ENCODE data around the gene GAB1. TPM values are rescaled to one million over a fixed set of nuclear protein-coding genes. Genes with fewer than 3 reads are reported as not detected.
"Not testable (repeated sequence)": the region's sequence is repeated elsewhere in the genome, so short reads cannot be mapped to it uniquely, and the experiment has no call there.

Gene GAB1
- total RNA-seq, 1 donor from 2014 or later, result 77.4 TPM

- DNase-seq (ENCODE audit: missing footprints), result peak; percentile 94
- intact Hi-C loops (cut with DNase I), result loop anchor here (2.0 to 5.0 kb wide), 7 partner anchors 41 to 146 kb away; no protein-coding TSS in a partner anchor
- ATAC-seq, result peak; percentile 94
Observed at GRCh38 chr4:143335979-143336780, 496 bp upstream of the GAB1 start.

- ATAC-seq (no peak), DNase-seq (ENCODE audit: missing footprints) (peak; percentile 77)
- intact Hi-C loops (cut with DNase I), result loop anchor here (2.0 to 5.0 kb wide), 7 partner anchors 39 to 145 kb away; no protein-coding TSS in a partner anchor
Observed at GRCh38 chr4:143337600-143338287, 1.1 kb downstream of the GAB1 start.

DNA sequence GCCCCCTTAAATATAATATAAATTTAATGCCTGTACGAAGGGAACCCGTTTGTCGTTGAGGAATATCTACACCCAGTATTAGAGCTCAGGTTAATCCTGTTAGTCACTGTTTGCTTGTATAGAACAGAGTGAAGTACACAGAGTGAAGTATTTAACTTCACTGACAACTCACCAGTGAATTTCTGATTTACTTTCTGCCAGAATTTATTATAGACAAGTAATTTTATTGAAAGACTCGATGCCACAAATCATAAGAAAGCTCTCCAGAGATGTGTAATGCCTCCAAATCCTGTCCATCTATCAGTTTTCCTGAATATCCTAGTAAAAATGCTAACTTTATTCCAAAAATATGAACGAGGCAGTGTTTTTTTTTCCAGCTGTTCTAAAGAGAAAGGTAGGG lies 1.6 kb downstream of the GAB1 start:
- DNase-seq (ENCODE audit: missing footprints), result no peak
- ATAC-seq, result no peak
- intact Hi-C loops (cut with DNase I), result loop anchor here (5.0 kb wide), 5 partner anchors 46 to 144 kb away; no protein-coding TSS in a partner anchor

GRCh38 chr4:143339497-143339896 lies 2.8 kb downstream of the GAB1 start:
- no peak for ATAC-seq
- intact Hi-C loops (cut with DNase I), result loop anchor here (5.0 kb wide), 5 partner anchors 47 to 143 kb away; no protein-coding TSS in a partner anchor

DNA sequence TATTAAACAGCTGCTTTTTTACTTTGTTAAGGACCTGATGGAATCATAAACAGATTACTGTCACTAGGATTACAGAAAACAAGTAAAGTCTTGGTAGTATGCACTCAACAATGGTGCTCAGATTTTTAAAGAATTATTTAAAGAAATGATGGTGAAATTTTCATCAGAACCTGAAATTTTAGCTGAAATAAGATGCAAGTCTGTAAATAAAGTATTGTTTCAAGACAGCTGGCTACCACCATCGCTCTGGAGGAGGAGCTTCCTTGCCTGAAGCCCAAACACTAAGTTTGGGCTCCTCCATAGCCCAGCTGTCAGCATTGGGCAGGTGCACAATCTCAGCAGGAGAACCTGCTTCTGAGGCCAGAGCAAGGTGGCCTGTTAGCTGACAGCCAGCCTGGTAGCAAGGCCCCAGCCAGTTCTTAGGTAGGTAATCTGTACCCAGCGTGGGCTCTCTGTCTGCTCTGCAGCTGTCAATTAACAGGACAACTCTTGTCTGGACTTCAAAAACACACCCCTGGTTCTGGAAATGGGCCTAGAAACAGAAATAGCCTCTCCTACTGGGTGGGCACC lies 4.6 kb downstream of the GAB1 start:
- no peak for DNase-seq (ENCODE audit: missing footprints)
- intact Hi-C loops (cut with DNase I), result no loop called here

More at GRCh38 chr4:143339497-143339896, 2.8 kb downstream of the GAB1 start:
- no peak for DNase-seq (ENCODE audit: missing footprints)

DNA sequence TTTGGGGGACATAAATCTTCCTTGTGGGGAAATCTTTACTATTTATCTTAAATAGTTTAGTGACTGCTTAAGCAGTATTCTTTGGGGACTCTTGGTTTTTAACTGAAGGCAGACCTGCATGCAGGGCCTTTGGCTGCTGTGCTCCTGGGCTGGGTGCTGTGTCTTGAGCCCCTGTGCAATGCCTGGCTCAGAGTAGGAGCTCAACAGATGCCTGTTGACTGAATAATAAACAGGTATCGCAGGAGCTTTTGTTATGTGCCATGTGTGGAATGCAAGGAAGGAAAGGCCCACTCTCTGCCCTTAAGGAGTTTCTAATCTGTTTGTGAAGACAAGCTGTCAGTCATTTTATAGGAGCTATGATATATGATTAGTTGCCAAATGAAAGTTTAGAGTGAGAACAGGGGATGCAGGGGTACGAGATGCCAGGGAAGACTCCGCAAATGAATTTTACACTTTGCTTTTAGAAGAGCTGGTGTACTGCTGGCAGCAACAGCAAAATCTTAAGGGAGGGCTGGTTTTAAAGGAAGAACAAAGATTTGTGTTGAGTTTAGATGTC lies 6.7 kb downstream of the GAB1 start:
- DNase-seq (ENCODE audit: missing footprints) (no peak), ATAC-seq (no peak)
- intact Hi-C loops (cut with DNase I), result no loop called here

More for the DNA sequence above, 4.6 kb downstream of the GAB1 start:
- peak; percentile 25 for ATAC-seq

DNA sequence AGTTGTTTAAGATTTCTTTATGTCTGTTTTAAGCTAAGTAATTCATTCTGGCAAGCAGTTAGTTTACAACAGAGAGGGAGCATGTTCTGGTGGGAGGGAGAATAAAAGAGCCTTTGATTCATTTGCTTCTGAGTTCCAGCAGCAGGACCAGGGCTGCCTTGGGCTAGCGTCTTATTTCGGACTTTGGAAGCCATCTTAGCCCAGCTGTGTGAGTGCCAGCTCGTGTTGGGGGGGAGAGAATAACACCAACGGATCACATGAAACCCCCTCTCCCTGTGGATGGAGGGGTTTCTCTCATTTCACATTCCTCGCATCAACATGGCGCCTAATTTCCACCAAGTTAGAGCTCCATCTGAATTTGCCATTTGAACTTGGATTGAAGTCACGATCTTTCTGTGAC lies 7.4 kb downstream of the GAB1 start:
- intact Hi-C loops (cut with DNase I), result no loop called here
- ATAC-seq (peak; percentile 15), DNase-seq (ENCODE audit: missing footprints) (no peak)

- ATAC-seq, result peak; percentile 54
- intact Hi-C loops (cut with DNase I), result no loop called here
- DNase-seq (ENCODE audit: missing footprints), result no peak
Observed at GRCh38 chr4:143344774-143345173, 8.1 kb downstream of the GAB1 start.

- intact Hi-C loops (cut with DNase I), result no loop called here
- no peak for DNase-seq (ENCODE audit: missing footprints)
Observed at GRCh38 chr4:143345356-143345755, 8.7 kb downstream of the GAB1 start.

GRCh38 chr4:143346206-143346605 lies 9.5 kb downstream of the GAB1 start:
- ATAC-seq, result no peak
- DNase-seq (ENCODE audit: missing footprints), result no peak
- intact Hi-C loops (cut with DNase I), result no loop called here

More at GRCh38 chr4:143345356-143345755, 8.7 kb downstream of the GAB1 start:
- ATAC-seq, result no peak

- intact Hi-C loops (cut with DNase I), result no loop called here
- ATAC-seq, result no peak
Observed at GRCh38 chr4:143347484-143348111, 10.9 kb downstream of the GAB1 start.

DNA sequence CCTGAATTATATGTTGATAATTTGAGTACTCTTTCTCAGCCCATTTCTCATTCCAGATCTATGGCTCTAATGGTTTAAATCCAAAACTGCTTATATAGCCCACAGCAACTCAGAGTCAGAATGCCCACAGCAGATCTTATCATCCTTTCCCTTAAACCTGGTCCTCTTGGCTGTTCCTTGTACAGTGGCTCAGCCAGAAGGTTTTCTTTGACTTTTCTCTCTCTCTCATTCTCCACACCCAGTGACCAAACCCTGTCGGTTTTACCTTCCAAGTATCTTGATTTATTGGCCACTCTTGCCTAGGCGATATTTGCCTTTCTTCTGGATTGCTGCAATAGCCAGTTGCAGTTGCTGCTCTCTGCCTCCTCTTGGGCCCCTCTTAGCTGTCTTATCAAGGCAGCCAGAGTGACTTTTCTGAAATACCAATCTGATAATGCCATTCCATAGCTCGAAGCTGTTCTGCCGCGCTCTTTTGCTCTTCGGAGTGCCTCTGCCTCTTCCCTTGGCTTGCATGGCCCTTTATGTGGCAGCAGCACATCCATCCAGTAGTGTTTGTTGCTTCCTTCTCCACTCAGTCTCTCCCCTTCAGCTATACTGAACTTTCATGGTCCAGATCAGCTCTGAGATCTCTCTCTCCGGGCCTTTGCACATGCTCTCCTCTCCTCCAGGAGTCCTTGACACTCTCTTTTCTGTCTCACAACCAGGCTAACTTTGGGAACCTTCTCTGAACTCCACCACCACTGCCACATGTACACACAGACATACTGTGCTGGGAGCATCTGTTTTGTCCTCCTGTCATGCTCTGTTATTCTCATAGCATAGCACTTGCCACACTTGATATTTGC lies 11.8 kb downstream of the GAB1 start:
- DNase-seq (ENCODE audit: missing footprints) (no peak), ATAC-seq (no peak)
- intact Hi-C loops (cut with DNase I), result no loop called here

More at GRCh38 chr4:143347484-143348111, 10.9 kb downstream of the GAB1 start:
- no peak for DNase-seq (ENCODE audit: missing footprints)

DNA sequence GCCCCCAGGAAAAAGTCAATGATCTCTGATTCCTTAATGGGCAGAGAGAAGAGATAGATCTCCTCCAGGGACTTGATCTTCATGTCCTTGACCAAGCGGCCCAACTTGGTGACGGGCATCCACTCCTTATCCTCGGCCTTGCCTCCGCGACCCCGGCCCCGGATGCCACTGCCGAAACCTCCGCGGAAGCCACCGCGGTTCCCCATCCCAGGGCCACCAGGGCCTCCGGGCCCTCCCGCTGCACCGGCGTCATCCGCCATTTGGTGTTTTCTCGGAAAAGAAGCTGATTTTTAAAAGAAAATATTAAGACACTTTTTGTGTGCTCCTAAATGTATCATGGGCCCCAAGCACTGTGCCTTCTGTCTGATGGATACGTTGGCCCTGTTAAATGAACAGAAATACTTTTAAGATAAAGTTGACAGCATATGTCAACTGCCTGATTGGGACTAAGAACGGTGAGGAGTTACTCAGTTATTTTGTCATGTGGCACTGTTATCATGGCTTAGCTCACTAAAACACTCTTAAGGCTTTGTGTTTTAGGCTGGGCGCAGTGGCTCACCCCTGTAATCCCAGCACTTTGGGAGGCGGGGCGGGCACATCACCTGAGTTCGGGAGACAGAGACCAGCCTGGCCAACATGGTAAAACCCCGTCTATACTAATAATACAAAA lies 13.3 kb downstream of the GAB1 start:
- peak; percentile 58 for ATAC-seq

DNA sequence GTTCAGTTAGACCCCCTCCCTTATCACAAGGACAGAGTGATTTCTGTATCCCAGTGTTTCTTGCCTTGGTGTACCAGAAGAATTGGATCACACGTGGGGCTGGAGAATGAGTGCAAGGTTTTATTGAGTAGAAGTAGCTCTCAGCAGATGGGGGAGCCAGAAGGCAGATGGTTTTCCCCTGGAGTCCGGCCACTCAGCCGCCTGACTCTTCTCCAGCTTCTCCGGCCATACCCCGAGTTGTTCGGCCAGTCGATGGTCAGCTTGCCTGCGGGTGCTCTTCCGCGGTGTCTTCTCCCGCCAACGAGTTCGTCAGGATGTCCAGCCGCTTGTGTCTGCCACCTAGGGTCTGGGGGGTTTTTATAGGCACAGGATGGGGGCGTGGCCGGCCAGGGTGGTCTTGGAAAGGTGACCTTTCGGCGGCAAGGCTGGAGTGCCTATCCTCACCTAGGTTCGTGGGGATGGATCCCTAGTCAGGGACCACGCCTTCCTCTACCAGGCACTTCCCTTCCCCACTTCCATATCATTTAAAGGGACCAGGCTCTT lies 14.5 kb downstream of the GAB1 start:
- DNase-seq (ENCODE audit: missing footprints) (no peak), ATAC-seq (no peak)
- intact Hi-C loops (cut with DNase I), result no loop called here

More for the DNA sequence above, 13.3 kb downstream of the GAB1 start:
- DNase-seq (ENCODE audit: missing footprints); intact Hi-C loops (cut with DNase I): not testable (repeated sequence)

GRCh38 chr4:143351774-143352451 lies 15.2 kb downstream of the GAB1 start:
- intact Hi-C loops (cut with DNase I), result no loop called here
- DNase-seq (ENCODE audit: missing footprints) (no peak), ATAC-seq (no peak)

GRCh38 chr4:143352720-143353119 lies 16.0 kb downstream of the GAB1 start:
- intact Hi-C loops (cut with DNase I), result no loop called here

More at GRCh38 chr4:143352720-143353119, 16.0 kb downstream of the GAB1 start:
- DNase-seq (ENCODE audit: missing footprints) (no peak), ATAC-seq (no peak)

All from Right ventricle myocardium inferior (tissue), 1 donor.